MCF 10A (cell line): ENCODE results near the gene SIDT1. TPM values are rescaled to one million over a fixed set of nuclear protein-coding genes. Genes with fewer than 3 reads are reported as not detected.

Experiments
- BruUV-seq: library from RNA; stranded (reverse); fragments of 400-500 nt; replicated peaks from 2 replicates; lab custom pipeline; 2021; lab: Mats Ljungman, UMichigan
- CTCF ChIA-PET: fragments of 300-600 bp; sonication (Branson Sonifier 250); formaldehyde crosslinking; extraction: SDS; loops from one replicate; lab custom pipeline; 2021; ENCODE audit warnings: antibody characterized with exemption, inconsistent platforms; lab: Yijun Ruan, JAX
- POLR2A ChIA-PET: fragments of 300-600, 350-650 bp; sonication (Branson Sonifier 250); formaldehyde crosslinking; extraction: SDS; loops from one replicate; lab custom pipeline; 2020; ENCODE audit warnings: antibody characterized with exemption, inconsistent platforms; lab: Yijun Ruan, JAX
- DNase-seq: peaks from one replicate; pipeline ENCODE4 v3.0.0-alpha.2; 2018; ENCODE audit not compliant: unreplicated experiment
- H3K27ac Mint-ChIP-seq: one replicate; pipeline ENCODE4 v1.8.0; 2022; ENCODE audit warnings: mild to moderate bottlenecking, low read depth, mixed read lengths; ENCODE audit not compliant: unreplicated experiment
- H3K27me3 Mint-ChIP-seq: one replicate; pipeline ENCODE4 v1.8.0; 2022; ENCODE audit warnings: mixed read lengths; ENCODE audit not compliant: insufficient read depth, unreplicated experiment
- H3K36me3 Mint-ChIP-seq: one replicate; pipeline ENCODE4 v1.8.0; 2022; ENCODE audit warnings: mild to moderate bottlenecking, moderate library complexity, mixed read lengths; ENCODE audit not compliant: insufficient read depth, unreplicated experiment
- H3K4me1 Mint-ChIP-seq: one replicate; pipeline ENCODE4 v1.8.0; 2022; ENCODE audit warnings: mixed read lengths; ENCODE audit not compliant: insufficient read depth, unreplicated experiment
- H3K4me3 Mint-ChIP-seq: one replicate; pipeline ENCODE4 v1.8.0; 2022; ENCODE audit warnings: mild to moderate bottlenecking, moderate library complexity, mixed read lengths; ENCODE audit not compliant: unreplicated experiment
- H3K9me3 Mint-ChIP-seq: one replicate; pipeline ENCODE4 v1.8.0; 2022; ENCODE audit warnings: mixed read lengths; ENCODE audit not compliant: unreplicated experiment
- CTCF ChIP-seq: fragments of 200-600 bp; IDR thresholded peaks from one replicate; pipeline ENCODE4 v1.8.0; 2022; ENCODE audit warnings: antibody characterized with exemption, mild to moderate bottlenecking; ENCODE audit not compliant: unreplicated experiment
- intact Hi-C: fragments of 100-400 bp; cut with micrococcal nuclease; formaldehyde crosslinking; loops from 2 replicates; pipeline ENCODE4 v1.14.1; 2022
- total RNA-seq: library from RNA; stranded (reverse); gene quantifications from 2 replicates; pipeline ENCODE4 v1.2.3, GENCODE V29; 2022

Gene SIDT1
- total RNA-seq, 1 experiment from 2014 or later = 0.28 TPM

GRCh38 chr3:113620091-113620490, 87.7 kb downstream of the SIDT1 start:
- no peaks in the 10 kb centered on the region for H3K36me3 Mint-ChIP-seq
- no peak overlapping the region for H3K4me3 Mint-ChIP-seq
- intact Hi-C loops = loop anchor here (10.0 kb wide), 1 partner anchor 295 kb away; no protein-coding TSS in a partner anchor
- ChIA-PET POLR2A (interaction anchor here (0.9 kb wide), 1 partner anchor 128 kb away, joined by 5 read pairs; no protein-coding TSS in a partner anchor), CTCF (interaction anchor here (0.7 kb wide), 1 partner anchor 125 kb away, joined by 3 read pairs; no protein-coding TSS in a partner anchor)
- H3K27me3 Mint-ChIP-seq = no peaks in the 10 kb centered on the region
- no TSS peak for BruUV-seq
- no peak for DNase-seq
- H3K9me3 Mint-ChIP-seq = no peaks in the 10 kb centered on the region
- no peak overlapping the region for H3K27ac Mint-ChIP-seq
- no peaks in the 10 kb centered on the region for H3K4me1 Mint-ChIP-seq
- no peak for TF ChIP-seq CTCF

- intact Hi-C loops = loop anchor here (10.0 kb wide), 1 partner anchor 291 kb away; no protein-coding TSS in a partner anchor
- no peak for DNase-seq
- no peak overlapping the region for H3K27ac Mint-ChIP-seq
- no peak overlapping the region for H3K4me3 Mint-ChIP-seq
- no peaks in the 10 kb centered on the region for H3K9me3 Mint-ChIP-seq
- peaks cover 13% of the 10 kb centered on the region for H3K4me1 Mint-ChIP-seq
- ChIA-PET POLR2A (no interaction called here), CTCF (interaction anchor here (1.4 kb wide), 2 partner anchors 128 to 130 kb away, joined by 3 to 5 read pairs; no protein-coding TSS in a partner anchor)
- no TSS peak for BruUV-seq
- H3K36me3 Mint-ChIP-seq = no peaks in the 10 kb centered on the region
- TF ChIP-seq CTCF = no peak
- H3K27me3 Mint-ChIP-seq = no peaks in the 10 kb centered on the region
These were observed 91.0 kb downstream of the SIDT1 start for GRCh38 chr3:113623324-113623723.

- no peaks in the 10 kb centered on the region for H3K36me3 Mint-ChIP-seq
- H3K4me1 Mint-ChIP-seq = peaks cover 13% of the 10 kb centered on the region
- BruUV-seq = no TSS peak
- no peak for DNase-seq
- no peak for TF ChIP-seq CTCF
- H3K4me3 Mint-ChIP-seq = no peak overlapping the region
- intact Hi-C loops = loop anchor here (10.0 kb wide), 1 partner anchor 291 kb away; no protein-coding TSS in a partner anchor
- ChIA-PET POLR2A (no interaction called here), CTCF (interaction anchor here (1.0 to 6.2 kb wide), 3 partner anchors 46 to 131 kb away, joined by 3 to 63 read pairs (median 3); no protein-coding TSS in a partner anchor)
- H3K27me3 Mint-ChIP-seq = no peaks in the 10 kb centered on the region
- no peak overlapping the region for H3K27ac Mint-ChIP-seq
- H3K9me3 Mint-ChIP-seq = no peaks in the 10 kb centered on the region
These were observed 91.5 kb downstream of the SIDT1 start for GRCh38 chr3:113623811-113624210.

- intact Hi-C loops = loop anchor here (1.0 to 10.0 kb wide), 6 partner anchors 49 to 575 kb away; no protein-coding TSS in a partner anchor
- POLR2A ChIA-PET = interaction anchor here (1.0 kb wide), 1 partner anchor 136 kb away, joined by 3 read pairs; no protein-coding TSS in a partner anchor
- TF ChIP-seq CTCF = no peak
- no peak overlapping the region for H3K27ac Mint-ChIP-seq
- no TSS peak for BruUV-seq
- H3K9me3 Mint-ChIP-seq = no peaks in the 10 kb centered on the region
- DNase-seq = no peak
- H3K27me3 Mint-ChIP-seq = no peaks in the 10 kb centered on the region
- no peaks in the 10 kb centered on the region for H3K36me3 Mint-ChIP-seq
- H3K4me3 Mint-ChIP-seq = no peak overlapping the region
- peaks cover 13% of the 10 kb centered on the region for H3K4me1 Mint-ChIP-seq
- CTCF ChIA-PET = interaction anchor here (0.6 to 7.4 kb wide), 13 partner anchors 9 to 590 kb away, joined by 3 to 83 read pairs (median 3); partner anchors contain the start of gene NAA50
These were observed 93.5 kb downstream of the SIDT1 start for GRCh38 chr3:113625834-113626233.
